Measurements from ENCODE around the gene HRH2. TPM values are rescaled to one million over a fixed set of nuclear protein-coding genes. Genes with fewer than 3 reads are reported as not detected.

The HRH2 gene
- total and polyA plus RNA-seq, 8 donors = 0.58 to 44.6 (median 4.6) TPM

GRCh38 chr5:175736652-175737051 lies 78.8 kb downstream of the HRH2 start:
- DNase-seq = no peak
- intact Hi-C loops (cut with DNase I; ENCODE audit: low total_unique reads) = no loop called here
- Histone ChIP-seq H3K27ac (no peak overlapping the region), H3K4me3 (no peak overlapping the region), H3K27me3 (peaks cover 0 to 74% (median 24%) of the 10 kb centered on the region in 3 donors), H3K9me3 (peaks cover 0 to 5% (median 1%) of the 10 kb centered on the region in 4 donors), H3K4me1 (no peaks in the 10 kb centered on the region), H3K36me3 (no peaks in the 10 kb centered on the region)
- WGBS, 5 donors = 51 to 90% (median 74%) methylated on average over 2 to 4 of the region's 4 CpGs
- TF ChIP-seq CTCF (IDR thresholded peaks at IDR 0.05) (no peak), POLR2A (IDR thresholded peaks at IDR 0.05) (no peak), EP300 (IDR thresholded peaks at IDR 0.05) (no peak), POLR2AphosphoS5 (IDR thresholded peaks at IDR 0.05) (no peak)

DNA sequence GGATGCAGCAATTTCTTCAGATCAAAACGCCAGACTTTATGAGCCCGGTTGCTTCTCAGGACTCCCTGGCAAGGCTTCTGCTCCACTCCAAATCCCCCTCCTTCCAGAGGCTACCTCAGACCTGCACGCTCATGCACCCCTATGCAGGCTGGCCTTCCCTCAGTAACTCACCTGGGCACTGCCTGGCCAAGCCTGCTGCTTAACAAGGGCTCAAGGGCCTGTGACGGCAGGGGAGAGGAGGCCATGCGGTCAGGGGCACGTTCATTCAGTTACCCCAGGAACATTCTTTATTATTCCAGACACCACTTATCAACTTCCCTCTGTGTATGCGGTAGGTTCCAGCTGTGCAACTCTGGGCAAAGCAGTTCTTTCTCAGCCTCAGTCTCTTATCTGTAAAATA lies 79.6 kb downstream of the HRH2 start:
- H3K36me3 ChIP-seq = no peaks in the 10 kb centered on the region
- H3K27ac ChIP-seq = no peak overlapping the region
- intact Hi-C loops (cut with DNase I; ENCODE audit: low total_unique reads) = no loop called here
- no peak overlapping the region for H3K4me3 ChIP-seq
- H3K9me3 ChIP-seq = peaks cover 0 to 5% (median 1%) of the 10 kb centered on the region in 4 donors
- H3K4me1 ChIP-seq = no peaks in the 10 kb centered on the region
- no peak for DNase-seq
- H3K27me3 ChIP-seq = peaks cover 0 to 80% (median 25%) of the 10 kb centered on the region in 3 donors
- TF ChIP-seq EP300 (IDR thresholded peaks at IDR 0.05) = no peak
- TF ChIP-seq POLR2AphosphoS5 (IDR thresholded peaks at IDR 0.05) = no peak
- no peak for TF ChIP-seq POLR2A (IDR thresholded peaks at IDR 0.05)
- TF ChIP-seq CTCF (IDR thresholded peaks at IDR 0.05) = no peak
- WGBS, 5 donors = 56 to 78% (median 61%) methylated on average over 6 to 7 of the region's 7 CpGs

GRCh38 chr5:175738126-175738525 lies 80.3 kb downstream of the HRH2 start:
- TF ChIP-seq CTCF (IDR thresholded peaks at IDR 0.05) (no peak), POLR2AphosphoS5 (IDR thresholded peaks at IDR 0.05) (no peak), POLR2A (IDR thresholded peaks at IDR 0.05) (no peak), EP300 (IDR thresholded peaks at IDR 0.05) (no peak)
- no peaks in the 10 kb centered on the region for H3K4me1 ChIP-seq
- H3K4me3 ChIP-seq = no peak overlapping the region
- no peaks in the 10 kb centered on the region for H3K36me3 ChIP-seq
- intact Hi-C loops (cut with DNase I; ENCODE audit: low total_unique reads) = no loop called here
- 80 to 88% (median 86%) methylated on average over 4 of the region's 4 CpGs for WGBS, 5 donors
- no peak overlapping the region for H3K27ac ChIP-seq
- peaks cover 0 to 80% (median 25%) of the 10 kb centered on the region in 3 donors for H3K27me3 ChIP-seq
- peaks cover 0 to 10% (median 1%) of the 10 kb centered on the region in 4 donors for H3K9me3 ChIP-seq
- no peak for DNase-seq

GRCh38 chr5:175738602-175739133 lies 80.8 kb downstream of the HRH2 start:
- intact Hi-C loops (cut with DNase I; ENCODE audit: low total_unique reads) = no loop called here
- Histone ChIP-seq H3K4me1 (no peaks in the 10 kb centered on the region), H3K36me3 (no peaks in the 10 kb centered on the region), H3K4me3 (no peak overlapping the region), H3K9me3 (peaks cover 0 to 5% (median 0%) of the 10 kb centered on the region in 4 donors), H3K27me3 (peaks cover 0 to 79% (median 25%) of the 10 kb centered on the region in 3 donors), H3K27ac (no peak overlapping the region)
- TF ChIP-seq EP300 (IDR thresholded peaks at IDR 0.05) (no peak), POLR2A (IDR thresholded peaks at IDR 0.05) (no peak), CTCF (IDR thresholded peaks at IDR 0.05) (no peak), POLR2AphosphoS5 (IDR thresholded peaks at IDR 0.05) (no peak)
- WGBS, 5 donors = 74 to 78% (median 74%) methylated on average over 13 to 14 of the region's 14 CpGs
- no peak for DNase-seq

Measured in stomach (tissue), 9 donors.